ENCODE measurements around the gene IRF2.

IRF2 gene

DNA sequence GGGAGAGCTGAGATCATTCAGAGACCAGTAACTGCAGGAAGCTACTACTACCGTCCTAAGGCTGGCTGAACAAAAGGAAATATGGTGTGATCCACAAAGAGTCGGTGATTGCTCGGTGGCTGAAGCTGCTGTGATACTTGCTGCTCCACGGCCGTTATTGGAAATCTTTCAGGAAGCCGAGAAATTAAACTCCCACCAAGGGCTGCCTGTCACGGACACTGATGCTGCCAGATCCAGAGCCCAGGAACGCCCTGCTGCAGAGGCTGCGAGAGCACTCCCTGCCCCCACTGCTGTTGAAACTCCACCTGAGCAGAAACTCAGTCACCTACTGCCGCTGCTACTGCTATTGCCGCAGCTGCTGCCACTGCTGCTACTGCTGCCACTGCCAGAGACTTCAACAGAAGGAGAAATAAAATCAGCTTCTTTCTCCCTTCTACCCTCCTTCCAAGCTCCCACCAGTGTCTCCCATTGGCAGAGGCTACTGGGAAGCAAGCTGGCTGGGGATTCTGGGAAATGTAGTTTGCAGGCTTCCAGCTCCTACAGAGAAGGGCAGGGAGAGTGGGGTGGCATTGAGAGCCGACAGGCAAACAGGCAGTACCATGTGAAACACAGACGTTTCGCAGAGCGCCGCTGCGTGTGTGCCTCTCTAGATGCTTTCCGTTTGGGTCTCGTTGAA is 130.7 kb downstream of the IRF2 start:
- DNase-seq = peak; percentile 77

DNA sequence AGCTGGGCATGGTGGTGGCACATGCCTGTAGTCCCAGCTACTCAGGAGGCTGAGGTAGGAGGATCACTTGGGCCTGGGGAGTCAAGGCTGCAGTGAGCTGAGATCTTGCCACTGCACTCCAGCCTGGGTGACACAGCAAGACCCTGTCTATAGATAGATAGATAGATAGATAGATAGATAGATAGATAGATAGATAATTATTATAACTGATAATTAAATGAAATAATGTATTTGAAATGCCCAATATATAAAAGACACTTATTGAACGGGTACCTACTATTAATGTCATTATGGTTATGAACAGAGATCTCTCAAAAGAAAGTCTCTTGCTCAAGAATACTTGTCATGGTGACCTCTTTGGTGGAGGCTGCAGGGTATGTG is 131.5 kb downstream of the IRF2 start:
- peak; percentile 35 for DNase-seq

DNA sequence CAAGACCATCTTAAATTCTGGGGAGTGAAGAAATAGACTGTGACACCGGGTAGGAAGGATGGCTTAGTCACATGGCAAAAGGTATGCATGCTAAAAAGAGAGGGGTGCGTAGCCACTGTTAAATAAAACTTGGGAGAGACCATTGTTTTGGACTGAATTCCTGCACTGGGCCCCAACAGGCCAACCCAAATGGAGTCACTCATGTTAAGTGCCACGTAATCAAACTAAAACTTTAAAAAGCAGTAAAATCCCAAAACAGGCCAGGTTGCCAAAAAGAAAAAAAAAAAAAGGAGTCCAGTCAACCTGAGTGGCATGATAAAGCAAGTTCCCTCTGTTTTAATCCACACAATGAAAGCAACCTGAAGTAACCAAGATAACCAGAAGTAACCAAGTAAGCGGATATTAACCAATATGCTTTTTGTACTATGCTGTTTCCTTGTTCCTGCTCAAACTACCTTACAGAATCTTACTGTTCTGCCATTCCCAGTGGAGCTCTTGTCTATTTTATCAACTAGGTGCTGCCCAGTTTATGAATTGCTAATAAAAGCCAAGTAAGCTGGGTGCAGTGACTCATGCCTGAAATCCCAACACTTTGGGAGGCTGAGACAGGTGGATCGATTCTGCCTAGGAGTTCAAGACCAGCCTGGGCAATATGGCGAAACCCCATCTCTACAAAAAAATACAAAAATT is 132.0 kb downstream of the IRF2 start:
- DNase-seq = no peak

DNA sequence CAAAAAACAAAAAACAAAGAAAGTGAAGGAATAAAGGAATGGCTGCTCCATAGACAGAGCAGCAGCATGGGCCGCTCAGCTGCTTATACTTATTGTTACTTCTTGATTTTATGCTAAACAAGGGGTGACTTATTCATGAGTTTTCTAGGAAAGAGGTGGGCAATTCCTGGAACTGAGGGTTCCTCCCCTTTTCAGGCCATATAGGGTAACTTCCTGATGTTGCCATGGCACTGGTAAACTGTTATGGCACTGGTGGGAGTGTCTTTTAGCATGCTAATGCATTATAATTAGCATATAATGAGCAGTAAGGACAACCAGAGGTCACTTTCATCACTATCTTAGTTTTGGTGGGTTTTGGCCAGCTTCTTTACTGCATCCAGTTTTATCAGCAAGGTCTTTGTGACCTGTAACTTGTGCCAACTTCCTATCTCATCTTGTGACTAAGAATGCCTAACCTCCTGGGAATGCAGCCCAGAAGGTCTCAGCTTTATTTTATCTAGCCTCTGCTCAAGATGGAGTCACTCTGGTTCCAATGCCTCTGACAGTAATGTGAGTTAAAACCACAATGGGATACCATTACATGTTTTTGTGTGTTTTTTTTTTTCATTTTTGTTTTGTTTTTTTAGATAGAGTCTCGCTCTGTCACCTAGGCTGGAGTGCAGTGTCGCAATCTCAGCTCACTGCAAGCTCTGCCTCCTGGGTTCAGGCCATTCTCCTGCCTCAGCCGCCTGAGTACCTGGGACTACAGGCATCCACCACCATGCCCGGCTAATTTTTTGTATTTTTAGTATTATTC is 134.8 kb downstream of the IRF2 start:
- peak; percentile 75 for DNase-seq

DNA sequence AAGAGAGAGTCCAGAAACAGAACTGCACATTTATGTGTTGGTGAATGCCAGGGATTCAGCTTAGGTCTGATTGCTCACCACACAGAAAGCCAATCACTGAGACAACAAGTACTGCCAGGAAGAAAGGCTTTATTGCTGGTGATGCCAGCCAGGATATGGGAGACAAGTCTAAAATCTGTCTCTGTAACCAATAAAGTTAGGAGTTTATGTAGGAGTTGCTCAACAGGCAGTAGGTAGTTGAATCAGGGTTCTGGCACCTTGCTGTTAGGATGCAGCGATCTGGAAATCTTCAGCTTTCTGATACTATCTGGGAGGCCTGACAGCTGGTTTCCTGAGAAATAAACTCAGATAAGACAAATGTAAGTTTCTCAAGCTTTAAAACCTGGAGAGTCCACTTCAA is 136.4 kb downstream of the IRF2 start:
- DNase-seq = no peak
